GM23338 (cell line): ENCODE results near the gene ZNF385B. TPM values are rescaled to one million over a fixed set of nuclear protein-coding genes. Genes with fewer than 3 reads are reported as not detected.

Experiments used
- ATAC-seq: fragments of 200-7000 bp; cut with Tn5 transposase; 3 replicates; pipeline ENCODE4 v1.9.1; 2020
- DNase-seq: peaks from one replicate; pipeline ENCODE4 v3.0.0-alpha.2; 2015; ENCODE audit warnings: low spot score
- H2AFZ ChIP-seq: fragments of 200-600 bp; sonication (generic); 2 replicates; pipeline ENCODE4 v1.8.0; 2016; ENCODE audit warnings: antibody characterized with exemption, mild to moderate bottlenecking, moderate library complexity
- H3F3A ChIP-seq: fragments of 200-600 bp; sonication (generic); replicated peaks from 2 replicates; pipeline ENCODE4 v1.8.0; 2017; ENCODE audit warnings: antibody characterized with exemption, mixed run types, low read depth
- H3K27ac ChIP-seq: fragments of 200-600 bp; sonication (generic); 2 replicates; pipeline ENCODE4 v1.6.1; 2016; ENCODE audit warnings: low read depth
- H3K27me3 ChIP-seq: fragments of 200-600 bp; sonication (generic); 2 replicates; pipeline ENCODE4 v1.8.0; 2016; ENCODE audit warnings: mild to moderate bottlenecking, mixed run types, moderate library complexity; ENCODE audit not compliant: insufficient read depth
- H3K36me3 ChIP-seq: fragments of 200-600 bp; sonication (generic); 2 replicates; pipeline ENCODE4 v1.8.0; 2016; ENCODE audit warnings: mild to moderate bottlenecking; ENCODE audit not compliant: insufficient read depth
- H3K4me1 ChIP-seq: fragments of 200-600 bp; sonication (generic); 2 replicates; pipeline ENCODE4 v1.8.0; 2016; ENCODE audit warnings: mild to moderate bottlenecking, moderate library complexity; ENCODE audit not compliant: insufficient read depth
- H3K4me2 ChIP-seq: fragments of 200-600 bp; sonication (generic); 2 replicates; pipeline ENCODE4 v1.7.1; 2017; ENCODE audit warnings: mixed run types
- H3K4me3 ChIP-seq: fragments of 200-600 bp; sonication (generic); 2 replicates; pipeline ENCODE4 v1.6.1; 2016; ENCODE audit warnings: mixed run types
- H3K79me2 ChIP-seq: fragments of 200-600 bp; sonication (generic); replicated peaks from 2 replicates; pipeline ENCODE4 v1.8.0; 2017; ENCODE audit warnings: mild to moderate bottlenecking; ENCODE audit not compliant: insufficient read depth
- H3K9me2 ChIP-seq: fragments of 200-600 bp; sonication (generic); 2 replicates; pipeline ENCODE4 v1.8.0; 2017; ENCODE audit not compliant: insufficient read depth
- H4K20me1 ChIP-seq: fragments of 200-600 bp; sonication (generic); replicated peaks from 2 replicates; pipeline ENCODE4 v1.8.0; 2017; ENCODE audit warnings: mild to moderate bottlenecking; ENCODE audit not compliant: insufficient read depth
- H3K27ac Mint-ChIP-seq: 2 replicates; pipeline ENCODE4 v1.8.0; 2020; ENCODE audit warnings: inconsistent platforms, mild to moderate bottlenecking, moderate library complexity, mixed read lengths
- H3K27me3 Mint-ChIP-seq: 3 replicates; pipeline ENCODE4 v1.8.0; 2022; ENCODE audit warnings: low read depth, mild to moderate bottlenecking, moderate library complexity, mixed read lengths, inconsistent platforms; ENCODE audit not compliant: insufficient read depth, poor library complexity
- H3K36me3 Mint-ChIP-seq: 3 replicates; pipeline ENCODE4 v1.8.0; 2021; ENCODE audit warnings: low read depth, mild to moderate bottlenecking, inconsistent platforms, moderate library complexity, mixed read lengths
- H3K4me1 Mint-ChIP-seq: 3 replicates; pipeline ENCODE4 v1.8.0; 2020; ENCODE audit warnings: mild to moderate bottlenecking, inconsistent platforms, mixed read lengths
- H3K4me3 Mint-ChIP-seq: 3 replicates; pipeline ENCODE4 v1.8.0; 2021; ENCODE audit warnings: moderate library complexity, mild to moderate bottlenecking, inconsistent platforms, mixed read lengths
- H3K9me3 Mint-ChIP-seq: 3 replicates; pipeline ENCODE4 v1.8.0; 2020; ENCODE audit warnings: moderate library complexity, mild to moderate bottlenecking, inconsistent platforms, mixed read lengths
- CREB1 ChIP-seq: fragments of 250-450 bp; sonication (Bioruptor Pico); IDR thresholded peaks from 2 replicates; pipeline ENCODE4 v1.5.0; 2020; ENCODE audit warnings: low read depth, mild to moderate bottlenecking, moderate library complexity
- EZH2 ChIP-seq: fragments of 200-600 bp; sonication (generic); IDR thresholded peaks from one replicate; pipeline ENCODE4 v1.8.0; 2017; ENCODE audit warnings: antibody characterized with exemption, mild to moderate bottlenecking, low read depth; ENCODE audit not compliant: unreplicated experiment
- EZH2phosphoT487 ChIP-seq: fragments of 200-600 bp; sonication (generic); IDR thresholded peaks from one replicate; pipeline ENCODE4 v1.8.1; 2018; ENCODE audit warnings: antibody characterized with exemption; ENCODE audit not compliant: unreplicated experiment
- JUNB ChIP-seq: IDR thresholded peaks from one replicate; pipeline ENCODE4 v1.6.1; 2016; ENCODE audit warnings: antibody characterized with exemption; ENCODE audit not compliant: unreplicated experiment
- NANOG ChIP-seq: IDR thresholded peaks from 2 replicates; pipeline ENCODE4 v1.6.1; 2016; ENCODE audit warnings: antibody characterized with exemption, borderline replicate concordance
- ZNF331 ChIP-seq: fragments of 250-450 bp; sonication (Bioruptor Pico); IDR thresholded peaks from 2 replicates; pipeline ENCODE4 v1.5.0; 2020; ENCODE audit warnings: low read depth, mild to moderate bottlenecking, moderate library complexity
- polyA plus RNA-seq: library from polyadenylated mRNA; unstranded; fragments of >200 nt; fragmentation: Nextera tagmentation; extraction: Ambion mirVana; gene quantifications from 2 replicates; pipeline ENCODE4 v1.2.1, GENCODE V29; 2016
- total RNA-seq: library from RNA; depleted of rRNA; stranded (reverse); fragments of >200 nt; shearing (Covaris generic); gene quantifications from 2 replicates; pipeline ENCODE4 v1.2.3, GENCODE V29; 2014
- TF ChIP-seq, protein P1 (sequence below): IDR thresholded peaks from one replicate; pipeline ENCODE4 v1.6.1; 2018; ENCODE audit warnings: antibody characterized with exemption; ENCODE audit not compliant: unreplicated experiment
- TF ChIP-seq, protein P2 (sequence below): fragments of 250-450 bp; sonication (Bioruptor Pico); IDR thresholded peaks from 2 replicates; pipeline ENCODE4 v1.5.0; 2020; ENCODE audit warnings: mild to moderate bottlenecking, moderate library complexity
- TF ChIP-seq, protein P3 (sequence below): IDR thresholded peaks from 2 replicates; pipeline ENCODE4 v1.6.1; 2016; ENCODE audit warnings: antibody characterized with exemption
- TF ChIP-seq, protein P4 (sequence below), 2 experiments: fragments of 200-600 bp in 1 of 2; sonication (generic) in 1 of 2; conservative IDR thresholded peaks; 2 replicates each; pipeline versions ENCODE4 v1.5.1 to v1.6.1; 2016 to 2017; ENCODE audit warnings: antibody characterized with exemption in 2 of 2, low read depth in 2 of 2, mild to moderate bottlenecking in 2 of 2, moderate library complexity in 1 of 2

ZNF385B gene
- total and polyA plus RNA-seq, 2 experiments from 2014 or later: 1.5 to 4.6 TPM

DNA sequence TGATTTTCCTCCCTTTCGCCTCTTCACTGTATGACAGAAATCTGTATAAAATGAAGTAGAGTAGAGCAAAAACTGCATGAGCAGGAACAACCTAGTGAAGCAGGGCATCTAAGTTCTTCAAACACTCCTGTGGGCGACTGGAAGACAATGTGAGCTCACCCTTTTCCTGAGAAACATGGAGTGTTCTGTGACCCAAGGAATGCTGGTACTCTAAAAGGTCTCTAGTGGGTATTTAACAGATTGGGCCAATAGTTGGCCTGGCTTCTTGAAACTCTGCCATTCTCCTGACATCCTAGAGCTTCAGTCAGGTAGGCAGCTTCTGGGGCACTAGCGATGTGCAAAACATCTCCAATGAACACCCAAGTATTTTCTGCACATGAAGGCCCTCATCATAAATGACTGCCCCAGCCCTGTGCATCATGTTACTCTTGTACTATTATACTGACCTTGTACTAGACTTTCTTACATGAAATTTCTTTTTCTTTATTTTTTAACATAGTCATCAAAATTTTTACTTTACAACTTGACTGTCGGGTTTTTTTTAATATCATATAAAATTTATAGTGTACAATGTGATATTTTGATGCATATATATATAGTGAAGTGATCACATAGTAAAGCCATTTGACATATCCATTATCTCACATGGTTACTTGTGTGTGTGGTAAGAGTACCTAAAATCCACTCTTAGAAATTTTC is 302.2 kb downstream of the ZNF385B start:
- no peak for ATAC-seq
- no peaks in the 10 kb centered on the region for H3K27me3 ChIP-seq
- no peaks in the 10 kb centered on the region for H3K9me3 Mint-ChIP-seq
- no peaks in the 10 kb centered on the region for H3K36me3 Mint-ChIP-seq
- no peaks in the 10 kb centered on the region for H3K27me3 Mint-ChIP-seq
- no peak for DNase-seq
- H3F3A ChIP-seq: no peaks in the 10 kb centered on the region
- H3K4me1 Mint-ChIP-seq: peaks cover 10% of the 10 kb centered on the region
- no peaks in the 10 kb centered on the region for H3K9me2 ChIP-seq
- no peak overlapping the region for H3K4me3 Mint-ChIP-seq
- H3K27ac ChIP-seq: no peak overlapping the region
- no peak overlapping the region for H2AFZ ChIP-seq
- H3K4me1 ChIP-seq: peaks cover 12% of the 10 kb centered on the region
- H4K20me1 ChIP-seq: no peaks in the 10 kb centered on the region
- no peak overlapping the region for H3K27ac Mint-ChIP-seq
- H3K36me3 ChIP-seq: no peaks in the 10 kb centered on the region
- H3K4me2 ChIP-seq: no peak overlapping the region
- H3K79me2 ChIP-seq: no peaks in the 10 kb centered on the region
- no peak for TF ChIP-seq CREB1
- TF ChIP-seq, protein P1, sequence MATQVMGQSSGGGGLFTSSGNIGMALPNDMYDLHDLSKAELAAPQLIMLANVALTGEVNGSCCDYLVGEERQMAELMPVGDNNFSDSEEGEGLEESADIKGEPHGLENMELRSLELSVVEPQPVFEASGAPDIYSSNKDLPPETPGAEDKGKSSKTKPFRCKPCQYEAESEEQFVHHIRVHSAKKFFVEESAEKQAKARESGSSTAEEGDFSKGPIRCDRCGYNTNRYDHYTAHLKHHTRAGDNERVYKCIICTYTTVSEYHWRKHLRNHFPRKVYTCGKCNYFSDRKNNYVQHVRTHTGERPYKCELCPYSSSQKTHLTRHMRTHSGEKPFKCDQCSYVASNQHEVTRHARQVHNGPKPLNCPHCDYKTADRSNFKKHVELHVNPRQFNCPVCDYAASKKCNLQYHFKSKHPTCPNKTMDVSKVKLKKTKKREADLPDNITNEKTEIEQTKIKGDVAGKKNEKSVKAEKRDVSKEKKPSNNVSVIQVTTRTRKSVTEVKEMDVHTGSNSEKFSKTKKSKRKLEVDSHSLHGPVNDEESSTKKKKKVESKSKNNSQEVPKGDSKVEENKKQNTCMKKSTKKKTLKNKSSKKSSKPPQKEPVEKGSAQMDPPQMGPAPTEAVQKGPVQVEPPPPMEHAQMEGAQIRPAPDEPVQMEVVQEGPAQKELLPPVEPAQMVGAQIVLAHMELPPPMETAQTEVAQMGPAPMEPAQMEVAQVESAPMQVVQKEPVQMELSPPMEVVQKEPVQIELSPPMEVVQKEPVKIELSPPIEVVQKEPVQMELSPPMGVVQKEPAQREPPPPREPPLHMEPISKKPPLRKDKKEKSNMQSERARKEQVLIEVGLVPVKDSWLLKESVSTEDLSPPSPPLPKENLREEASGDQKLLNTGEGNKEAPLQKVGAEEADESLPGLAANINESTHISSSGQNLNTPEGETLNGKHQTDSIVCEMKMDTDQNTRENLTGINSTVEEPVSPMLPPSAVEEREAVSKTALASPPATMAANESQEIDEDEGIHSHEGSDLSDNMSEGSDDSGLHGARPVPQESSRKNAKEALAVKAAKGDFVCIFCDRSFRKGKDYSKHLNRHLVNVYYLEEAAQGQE: no peak
- no peak for TF ChIP-seq JUNB
- TF ChIP-seq, protein P2, sequence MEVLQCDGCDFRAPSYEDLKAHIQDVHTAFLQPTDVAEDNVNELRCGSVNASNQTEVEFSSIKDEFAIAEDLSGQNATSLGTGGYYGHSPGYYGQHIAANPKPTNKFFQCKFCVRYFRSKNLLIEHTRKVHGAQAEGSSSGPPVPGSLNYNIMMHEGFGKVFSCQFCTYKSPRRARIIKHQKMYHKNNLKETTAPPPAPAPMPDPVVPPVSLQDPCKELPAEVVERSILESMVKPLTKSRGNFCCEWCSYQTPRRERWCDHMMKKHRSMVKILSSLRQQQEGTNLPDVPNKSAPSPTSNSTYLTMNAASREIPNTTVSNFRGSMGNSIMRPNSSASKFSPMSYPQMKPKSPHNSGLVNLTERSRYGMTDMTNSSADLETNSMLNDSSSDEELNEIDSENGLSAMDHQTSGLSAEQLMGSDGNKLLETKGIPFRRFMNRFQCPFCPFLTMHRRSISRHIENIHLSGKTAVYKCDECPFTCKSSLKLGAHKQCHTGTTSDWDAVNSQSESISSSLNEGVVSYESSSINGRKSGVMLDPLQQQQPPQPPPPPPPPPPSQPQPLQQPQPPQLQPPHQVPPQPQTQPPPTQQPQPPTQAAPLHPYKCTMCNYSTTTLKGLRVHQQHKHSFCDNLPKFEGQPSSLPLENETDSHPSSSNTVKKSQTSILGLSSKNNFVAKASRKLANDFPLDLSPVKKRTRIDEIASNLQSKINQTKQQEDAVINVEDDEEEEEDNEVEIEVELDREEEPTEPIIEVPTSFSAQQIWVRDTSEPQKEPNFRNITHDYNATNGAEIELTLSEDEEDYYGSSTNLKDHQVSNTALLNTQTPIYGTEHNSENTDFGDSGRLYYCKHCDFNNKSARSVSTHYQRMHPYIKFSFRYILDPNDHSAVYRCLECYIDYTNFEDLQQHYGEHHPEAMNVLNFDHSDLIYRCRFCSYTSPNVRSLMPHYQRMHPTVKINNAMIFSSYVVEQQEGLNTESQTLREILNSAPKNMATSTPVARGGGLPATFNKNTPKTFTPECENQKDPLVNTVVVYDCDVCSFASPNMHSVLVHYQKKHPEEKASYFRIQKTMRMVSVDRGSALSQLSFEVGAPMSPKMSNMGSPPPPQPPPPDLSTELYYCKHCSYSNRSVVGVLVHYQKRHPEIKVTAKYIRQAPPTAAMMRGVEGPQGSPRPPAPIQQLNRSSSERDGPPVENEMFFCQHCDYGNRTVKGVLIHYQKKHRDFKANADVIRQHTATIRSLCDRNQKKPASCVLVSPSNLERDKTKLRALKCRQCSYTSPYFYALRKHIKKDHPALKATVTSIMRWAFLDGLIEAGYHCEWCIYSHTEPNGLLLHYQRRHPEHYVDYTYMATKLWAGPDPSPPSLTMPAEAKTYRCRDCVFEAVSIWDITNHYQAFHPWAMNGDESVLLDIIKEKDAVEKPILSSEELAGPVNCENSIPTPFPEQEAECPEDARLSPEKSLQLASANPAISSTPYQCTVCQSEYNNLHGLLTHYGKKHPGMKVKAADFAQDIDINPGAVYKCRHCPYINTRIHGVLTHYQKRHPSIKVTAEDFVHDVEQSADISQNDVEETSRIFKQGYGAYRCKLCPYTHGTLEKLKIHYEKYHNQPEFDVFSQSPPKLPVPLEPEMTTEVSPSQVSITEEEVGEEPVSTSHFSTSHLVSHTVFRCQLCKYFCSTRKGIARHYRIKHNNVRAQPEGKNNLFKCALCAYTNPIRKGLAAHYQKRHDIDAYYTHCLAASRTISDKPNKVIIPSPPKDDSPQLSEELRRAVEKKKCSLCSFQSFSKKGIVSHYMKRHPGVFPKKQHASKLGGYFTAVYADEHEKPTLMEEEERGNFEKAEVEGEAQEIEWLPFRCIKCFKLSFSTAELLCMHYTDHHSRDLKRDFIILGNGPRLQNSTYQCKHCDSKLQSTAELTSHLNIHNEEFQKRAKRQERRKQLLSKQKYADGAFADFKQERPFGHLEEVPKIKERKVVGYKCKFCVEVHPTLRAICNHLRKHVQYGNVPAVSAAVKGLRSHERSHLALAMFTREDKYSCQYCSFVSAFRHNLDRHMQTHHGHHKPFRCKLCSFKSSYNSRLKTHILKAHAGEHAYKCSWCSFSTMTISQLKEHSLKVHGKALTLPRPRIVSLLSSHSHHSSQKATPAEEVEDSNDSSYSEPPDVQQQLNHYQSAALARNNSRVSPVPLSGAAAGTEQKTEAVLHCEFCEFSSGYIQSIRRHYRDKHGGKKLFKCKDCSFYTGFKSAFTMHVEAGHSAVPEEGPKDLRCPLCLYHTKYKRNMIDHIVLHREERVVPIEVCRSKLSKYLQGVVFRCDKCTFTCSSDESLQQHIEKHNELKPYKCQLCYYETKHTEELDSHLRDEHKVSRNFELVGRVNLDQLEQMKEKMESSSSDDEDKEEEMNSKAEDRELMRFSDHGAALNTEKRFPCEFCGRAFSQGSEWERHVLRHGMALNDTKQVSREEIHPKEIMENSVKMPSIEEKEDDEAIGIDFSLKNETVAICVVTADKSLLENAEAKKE: no peak
- TF ChIP-seq ZNF331 (CRISPR knock-in tag): no peak
- TF ChIP-seq, protein P3, sequence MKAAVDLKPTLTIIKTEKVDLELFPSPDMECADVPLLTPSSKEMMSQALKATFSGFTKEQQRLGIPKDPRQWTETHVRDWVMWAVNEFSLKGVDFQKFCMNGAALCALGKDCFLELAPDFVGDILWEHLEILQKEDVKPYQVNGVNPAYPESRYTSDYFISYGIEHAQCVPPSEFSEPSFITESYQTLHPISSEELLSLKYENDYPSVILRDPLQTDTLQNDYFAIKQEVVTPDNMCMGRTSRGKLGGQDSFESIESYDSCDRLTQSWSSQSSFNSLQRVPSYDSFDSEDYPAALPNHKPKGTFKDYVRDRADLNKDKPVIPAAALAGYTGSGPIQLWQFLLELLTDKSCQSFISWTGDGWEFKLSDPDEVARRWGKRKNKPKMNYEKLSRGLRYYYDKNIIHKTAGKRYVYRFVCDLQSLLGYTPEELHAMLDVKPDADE: no peak
- TF ChIP-seq, protein P4, sequence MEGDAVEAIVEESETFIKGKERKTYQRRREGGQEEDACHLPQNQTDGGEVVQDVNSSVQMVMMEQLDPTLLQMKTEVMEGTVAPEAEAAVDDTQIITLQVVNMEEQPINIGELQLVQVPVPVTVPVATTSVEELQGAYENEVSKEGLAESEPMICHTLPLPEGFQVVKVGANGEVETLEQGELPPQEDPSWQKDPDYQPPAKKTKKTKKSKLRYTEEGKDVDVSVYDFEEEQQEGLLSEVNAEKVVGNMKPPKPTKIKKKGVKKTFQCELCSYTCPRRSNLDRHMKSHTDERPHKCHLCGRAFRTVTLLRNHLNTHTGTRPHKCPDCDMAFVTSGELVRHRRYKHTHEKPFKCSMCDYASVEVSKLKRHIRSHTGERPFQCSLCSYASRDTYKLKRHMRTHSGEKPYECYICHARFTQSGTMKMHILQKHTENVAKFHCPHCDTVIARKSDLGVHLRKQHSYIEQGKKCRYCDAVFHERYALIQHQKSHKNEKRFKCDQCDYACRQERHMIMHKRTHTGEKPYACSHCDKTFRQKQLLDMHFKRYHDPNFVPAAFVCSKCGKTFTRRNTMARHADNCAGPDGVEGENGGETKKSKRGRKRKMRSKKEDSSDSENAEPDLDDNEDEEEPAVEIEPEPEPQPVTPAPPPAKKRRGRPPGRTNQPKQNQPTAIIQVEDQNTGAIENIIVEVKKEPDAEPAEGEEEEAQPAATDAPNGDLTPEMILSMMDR (conservative IDR thresholded peaks at IDR 0.05; ENCODE audit: low read depth in 2 of 2): no peak
- TF ChIP-seq EZH2: no peak
- TF ChIP-seq NANOG: no peak
- no peak for TF ChIP-seq EZH2phosphoT487
- H3K4me3 ChIP-seq: no peak overlapping the region
